ENCODE measurements around the gene PLXNA1.

The PLXNA1 gene

GRCh38 chr3:127019449-127019848 is 36.5 kb downstream of the PLXNA1 start:
- no peak overlapping the region for H3K4me3 ChIP-seq (ENCODE audit: low read length)
- no peak for DNase-seq (ENCODE audit: low read depth)
- TF ChIP-seq CTCF (conservative IDR thresholded peaks at IDR 0.05; ENCODE audit: low read depth, low read length): no peak

- H3K4me3 ChIP-seq (ENCODE audit: low read length): no peak overlapping the region
- no peak for TF ChIP-seq CTCF (conservative IDR thresholded peaks at IDR 0.05; ENCODE audit: low read depth, low read length)
- no peak for DNase-seq (ENCODE audit: low read depth)
Measured at GRCh38 chr3:127020543-127020942, 37.6 kb downstream of the PLXNA1 start.

- DNase-seq (ENCODE audit: low read depth): no peak
- TF ChIP-seq CTCF (conservative IDR thresholded peaks at IDR 0.05; ENCODE audit: low read depth, low read length): no peak
- H3K4me3 ChIP-seq (ENCODE audit: low read length): no peak overlapping the region
Measured at GRCh38 chr3:127022849-127023248, 39.9 kb downstream of the PLXNA1 start.

- H3K4me3 ChIP-seq (ENCODE audit: low read length): no peak overlapping the region
- no peak for DNase-seq (ENCODE audit: low read depth)
- no peak for TF ChIP-seq CTCF (conservative IDR thresholded peaks at IDR 0.05; ENCODE audit: low read depth, low read length)
Measured at GRCh38 chr3:127025456-127025855, 42.5 kb downstream of the PLXNA1 start.

- no peak overlapping the region for H3K4me3 ChIP-seq (ENCODE audit: low read length)
- DNase-seq (ENCODE audit: low read depth): no peak
- no peak for TF ChIP-seq CTCF (conservative IDR thresholded peaks at IDR 0.05; ENCODE audit: low read depth, low read length)
Measured at GRCh38 chr3:127026036-127026435, 43.1 kb downstream of the PLXNA1 start.

- no peak for TF ChIP-seq CTCF (conservative IDR thresholded peaks at IDR 0.05; ENCODE audit: low read depth, low read length)
- H3K4me3 ChIP-seq (ENCODE audit: low read length): no peak overlapping the region
- DNase-seq (ENCODE audit: low read depth): no peak
Measured at GRCh38 chr3:127026661-127027060, 43.7 kb downstream of the PLXNA1 start.

GRCh38 chr3:127027061-127027735 is 44.3 kb downstream of the PLXNA1 start:
- no peak overlapping the region for H3K4me3 ChIP-seq (ENCODE audit: low read length)
- no peak for DNase-seq (ENCODE audit: low read depth)
- no peak for TF ChIP-seq CTCF (conservative IDR thresholded peaks at IDR 0.05; ENCODE audit: low read depth, low read length)

Data from retinal pigment epithelial cell (primary cell).